ENCODE results near the gene NUP93.
"Not testable (repeated sequence)": the region's sequence is repeated elsewhere in the genome, so short reads cannot be mapped to it uniquely, and the experiment has no call there.

Gene NUP93

DNA sequence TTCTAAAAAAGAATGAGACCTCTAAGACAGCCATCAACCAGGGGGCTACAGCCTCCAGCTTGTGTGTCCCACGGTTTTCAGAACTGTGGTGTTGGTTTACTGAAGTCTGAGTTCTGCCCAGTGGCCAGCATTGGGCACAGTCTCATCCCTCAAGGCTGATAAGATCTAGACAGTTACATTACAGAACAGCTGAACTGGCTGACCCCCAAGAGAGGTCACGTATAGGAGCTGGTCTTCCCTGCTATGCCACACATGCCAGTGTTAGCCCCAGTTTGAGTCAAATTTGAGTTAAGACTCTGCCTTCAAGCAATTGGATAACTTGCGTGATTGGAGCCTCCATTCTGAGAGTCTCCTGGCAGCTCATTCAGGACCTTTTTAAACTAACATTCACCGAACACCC lies 14.8 kb upstream of the NUP93 start:
- Histone ChIP-seq H3K27ac (ENCODE audit: low read length) (no peak overlapping the region), H3K9me3 (replicated peaks; ENCODE audit: insufficient read depth, low read length) (no peaks in the 10 kb centered on the region), H3K4me3 (ENCODE audit: low read length) (no peak overlapping the region), H3K4me2 (ENCODE audit: low read depth, low read length) (no peak overlapping the region), H3K79me2 (ENCODE audit: low read length) (no peaks in the 10 kb centered on the region), H3K27me3 (replicated peaks; ENCODE audit: insufficient read depth, low read length) (no peaks in the 10 kb centered on the region), H3K9ac (ENCODE audit: low read length) (no peak overlapping the region), H3K36me3 (replicated peaks; ENCODE audit: insufficient read depth, low read length) (no peaks in the 10 kb centered on the region), H4K20me1 (ENCODE audit: insufficient read depth, low read length) (no peaks in the 10 kb centered on the region), H3K9me2 (replicated peaks; ENCODE audit: insufficient read depth, low read length) (no peaks in the 10 kb centered on the region), H3K4me1 (ENCODE audit: low read length) (no peaks in the 10 kb centered on the region), H3F3A (ENCODE audit: insufficient read depth, low read length) (no peaks in the 10 kb centered on the region), H2AFZ (ENCODE audit: low read length) (no peak overlapping the region)
- TF ChIP-seq CTCF (IDR thresholded peaks at IDR 0.05; ENCODE audit: low read length) (no peak), EZH2phosphoT487 (IDR thresholded peaks at IDR 0.05; ENCODE audit: low read length) (no peak), EZH2 (optimal IDR thresholded peaks at IDR 0.05; ENCODE audit: low read depth, low read length) (no peak)
- DNase-seq, result no peak

- H3K9me3 ChIP-seq (replicated peaks; ENCODE audit: insufficient read depth, low read length), result no peaks in the 10 kb centered on the region
- DNase-seq, result no peak
These were observed 13.2 kb upstream of the NUP93 start for GRCh38 chr16:56716761-56717160.

GRCh38 chr16:56717532-56717931 lies 12.4 kb upstream of the NUP93 start:
- not testable (repeated sequence) for H3K36me3 ChIP-seq (replicated peaks; ENCODE audit: insufficient read depth, low read length); H3K9me2 ChIP-seq (replicated peaks; ENCODE audit: insufficient read depth, low read length); H2AFZ ChIP-seq (ENCODE audit: low read length); DNase-seq; H3K4me2 ChIP-seq (ENCODE audit: low read depth, low read length); H4K20me1 ChIP-seq (ENCODE audit: insufficient read depth, low read length); H3K4me3 ChIP-seq (ENCODE audit: low read length); H3F3A ChIP-seq (ENCODE audit: insufficient read depth, low read length); H3K79me2 ChIP-seq (ENCODE audit: low read length); H3K9me3 ChIP-seq (replicated peaks; ENCODE audit: insufficient read depth, low read length); H3K4me1 ChIP-seq (ENCODE audit: low read length); H3K9ac ChIP-seq (ENCODE audit: low read length); H3K27me3 ChIP-seq (replicated peaks; ENCODE audit: insufficient read depth, low read length); H3K27ac ChIP-seq (ENCODE audit: low read length)

More at GRCh38 chr16:56716761-56717160, 13.2 kb upstream of the NUP93 start:
- no peak overlapping the region for H2AFZ ChIP-seq (ENCODE audit: low read length)
- TF ChIP-seq EZH2 (optimal IDR thresholded peaks at IDR 0.05; ENCODE audit: low read depth, low read length), result no peak
- no peak for TF ChIP-seq EZH2phosphoT487 (IDR thresholded peaks at IDR 0.05; ENCODE audit: low read length)
- no peak for TF ChIP-seq CTCF (IDR thresholded peaks at IDR 0.05; ENCODE audit: low read length)
- H3K27me3 ChIP-seq (replicated peaks; ENCODE audit: insufficient read depth, low read length), result no peaks in the 10 kb centered on the region
- H3K9me2 ChIP-seq (replicated peaks; ENCODE audit: insufficient read depth, low read length), result no peaks in the 10 kb centered on the region
- H3K4me3 ChIP-seq (ENCODE audit: low read length), result no peak overlapping the region
- H3F3A ChIP-seq (ENCODE audit: insufficient read depth, low read length), result no peaks in the 10 kb centered on the region
- no peak overlapping the region for H3K4me2 ChIP-seq (ENCODE audit: low read depth, low read length)
- no peaks in the 10 kb centered on the region for H4K20me1 ChIP-seq (ENCODE audit: insufficient read depth, low read length)
- H3K4me1 ChIP-seq (ENCODE audit: low read length), result no peaks in the 10 kb centered on the region
- no peaks in the 10 kb centered on the region for H3K79me2 ChIP-seq (ENCODE audit: low read length)
- H3K36me3 ChIP-seq (replicated peaks; ENCODE audit: insufficient read depth, low read length), result no peaks in the 10 kb centered on the region
- no peak overlapping the region for H3K9ac ChIP-seq (ENCODE audit: low read length)
- no peak overlapping the region for H3K27ac ChIP-seq (ENCODE audit: low read length)

DNA sequence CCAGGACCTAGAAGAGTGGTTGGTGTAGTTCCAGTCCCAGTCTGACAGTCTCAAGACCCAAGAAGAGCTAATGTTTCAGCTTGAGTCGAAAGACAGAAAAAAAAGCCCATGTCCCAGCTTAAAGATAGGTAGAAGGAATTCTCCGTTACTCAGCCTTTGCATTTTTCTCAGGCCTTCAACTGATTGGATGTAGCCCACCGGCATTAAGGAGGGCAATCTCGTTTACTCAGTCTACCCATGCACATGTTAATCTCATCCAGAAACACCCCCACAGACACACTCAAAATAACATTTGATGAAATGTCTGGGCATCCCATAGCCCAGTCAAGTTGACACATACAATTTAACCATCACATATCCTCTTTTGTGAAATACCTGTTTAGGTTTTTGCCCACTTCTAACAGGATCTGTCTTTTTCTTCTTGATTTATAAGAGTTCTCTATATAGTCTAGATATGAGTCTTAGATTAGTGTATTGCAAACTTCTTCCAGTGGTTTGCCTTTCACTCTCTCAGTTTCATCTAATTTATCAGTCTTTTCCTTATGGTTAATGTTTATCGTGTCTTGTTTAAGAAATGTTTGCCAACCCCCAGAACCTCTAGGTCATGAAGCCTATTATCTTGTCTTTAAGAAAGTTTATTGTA lies 7.6 kb upstream of the NUP93 start:
- Histone ChIP-seq H3K36me3 (replicated peaks; ENCODE audit: insufficient read depth, low read length) (no peaks in the 10 kb centered on the region), H3K4me3 (ENCODE audit: low read length) (no peak overlapping the region), H3K27me3 (replicated peaks; ENCODE audit: insufficient read depth, low read length) (no peaks in the 10 kb centered on the region), H3K79me2 (ENCODE audit: low read length) (no peaks in the 10 kb centered on the region), H3F3A (ENCODE audit: insufficient read depth, low read length) (no peaks in the 10 kb centered on the region), H3K9me2 (replicated peaks; ENCODE audit: insufficient read depth, low read length) (no peaks in the 10 kb centered on the region), H3K9ac (ENCODE audit: low read length) (no peak overlapping the region), H4K20me1 (ENCODE audit: insufficient read depth, low read length) (no peaks in the 10 kb centered on the region), H3K9me3 (replicated peaks; ENCODE audit: insufficient read depth, low read length) (no peaks in the 10 kb centered on the region), H3K4me1 (ENCODE audit: low read length) (no peaks in the 10 kb centered on the region), H3K4me2 (ENCODE audit: low read depth, low read length) (no peak overlapping the region), H3K27ac (ENCODE audit: low read length) (no peak overlapping the region), H2AFZ (ENCODE audit: low read length) (no peak overlapping the region)
- TF ChIP-seq CTCF (IDR thresholded peaks at IDR 0.05; ENCODE audit: low read length), result no peak
- no peak for TF ChIP-seq EZH2phosphoT487 (IDR thresholded peaks at IDR 0.05; ENCODE audit: low read length)
- TF ChIP-seq EZH2 (optimal IDR thresholded peaks at IDR 0.05; ENCODE audit: low read depth, low read length), result no peak
- no peak for DNase-seq

Data from MM.1S (cell line).